Measurements from ENCODE around the gene DSCAML1. TPM values are rescaled to one million over a fixed set of nuclear protein-coding genes. Genes with fewer than 3 reads are reported as not detected.

The DSCAML1 gene
- total and polyA plus RNA-seq, 12 donors, result 0.16 to 1.5 (median 0.57) TPM

DNA sequence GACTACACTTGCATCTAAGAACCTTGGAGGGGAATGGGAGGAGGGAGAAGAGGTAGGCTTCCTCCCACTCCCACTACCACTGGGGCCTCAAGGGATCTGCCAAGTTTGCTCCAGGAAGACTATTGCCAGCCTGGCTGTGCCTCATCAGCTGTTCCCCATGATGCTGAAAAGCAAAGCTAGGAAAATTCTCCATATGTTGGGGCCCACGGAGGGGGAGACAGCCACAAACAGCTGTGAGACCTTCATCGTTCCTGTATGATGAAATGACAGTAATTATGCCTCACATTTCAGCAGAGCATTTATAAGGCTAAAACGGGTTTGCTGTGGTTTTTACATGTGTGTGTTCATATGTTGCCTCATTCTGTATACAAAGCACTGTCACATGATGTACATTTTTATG lies 6.7 kb downstream of the DSCAML1 start:
- 74 to 79% methylated on average over 3 of the region's 3 CpGs for WGBS, 2 donors
- intact Hi-C loops (cut with DNase I), result no loop called here
- Histone ChIP-seq H3K4me1 (peaks cover 0 to 3% (median 0%) of the 10 kb centered on the region in 9 donors), H3K9me3 (no peaks in the 10 kb centered on the region), H3K27ac (no peak overlapping the region), H3K4me3 (no peak overlapping the region), H3K27me3 (peaks cover 4 to 35% (median 24%) of the 10 kb centered on the region in 7 donors), H3K36me3 (no peaks in the 10 kb centered on the region)
- DNase-seq, result no peak
- no peak for ATAC-seq
- TF ChIP-seq, protein P1, sequence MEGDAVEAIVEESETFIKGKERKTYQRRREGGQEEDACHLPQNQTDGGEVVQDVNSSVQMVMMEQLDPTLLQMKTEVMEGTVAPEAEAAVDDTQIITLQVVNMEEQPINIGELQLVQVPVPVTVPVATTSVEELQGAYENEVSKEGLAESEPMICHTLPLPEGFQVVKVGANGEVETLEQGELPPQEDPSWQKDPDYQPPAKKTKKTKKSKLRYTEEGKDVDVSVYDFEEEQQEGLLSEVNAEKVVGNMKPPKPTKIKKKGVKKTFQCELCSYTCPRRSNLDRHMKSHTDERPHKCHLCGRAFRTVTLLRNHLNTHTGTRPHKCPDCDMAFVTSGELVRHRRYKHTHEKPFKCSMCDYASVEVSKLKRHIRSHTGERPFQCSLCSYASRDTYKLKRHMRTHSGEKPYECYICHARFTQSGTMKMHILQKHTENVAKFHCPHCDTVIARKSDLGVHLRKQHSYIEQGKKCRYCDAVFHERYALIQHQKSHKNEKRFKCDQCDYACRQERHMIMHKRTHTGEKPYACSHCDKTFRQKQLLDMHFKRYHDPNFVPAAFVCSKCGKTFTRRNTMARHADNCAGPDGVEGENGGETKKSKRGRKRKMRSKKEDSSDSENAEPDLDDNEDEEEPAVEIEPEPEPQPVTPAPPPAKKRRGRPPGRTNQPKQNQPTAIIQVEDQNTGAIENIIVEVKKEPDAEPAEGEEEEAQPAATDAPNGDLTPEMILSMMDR (IDR thresholded peaks at IDR 0.05), result no peak

DNA sequence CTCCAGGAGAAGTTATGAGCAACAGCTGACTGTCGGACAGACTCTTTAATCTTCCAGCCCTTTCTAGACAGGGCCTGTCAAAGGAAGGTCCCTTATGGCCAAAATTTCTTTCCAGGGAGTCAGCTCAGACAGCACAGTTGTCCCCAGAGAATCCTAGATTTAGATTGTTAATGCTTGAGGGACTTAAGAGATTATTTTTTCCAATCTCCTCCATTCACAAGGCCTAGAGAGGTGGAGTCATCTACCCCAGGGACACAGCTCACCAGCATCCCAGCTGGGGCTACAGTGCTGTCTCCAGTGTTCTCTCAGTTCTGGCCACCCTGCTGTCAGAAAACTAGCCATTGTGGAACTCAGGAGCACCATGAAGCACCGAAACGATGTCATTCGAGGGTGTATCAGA lies 7.8 kb downstream of the DSCAML1 start:
- peak in 1 of 8 donors; percentile 19 for ATAC-seq
- Histone ChIP-seq H3K36me3 (no peaks in the 10 kb centered on the region), H3K9me3 (no peaks in the 10 kb centered on the region), H3K4me1 (no peaks in the 10 kb centered on the region), H3K27me3 (peaks cover 0 to 30% (median 16%) of the 10 kb centered on the region in 7 donors), H3K4me3 (no peak overlapping the region), H3K27ac (no peak overlapping the region)
- 80 to 90% methylated on average over 4 of the region's 4 CpGs for WGBS, 2 donors
- intact Hi-C loops (cut with DNase I), result no loop called here
- DNase-seq, result no peak
- TF ChIP-seq, protein P1 (IDR thresholded peaks at IDR 0.05), result no peak

DNA sequence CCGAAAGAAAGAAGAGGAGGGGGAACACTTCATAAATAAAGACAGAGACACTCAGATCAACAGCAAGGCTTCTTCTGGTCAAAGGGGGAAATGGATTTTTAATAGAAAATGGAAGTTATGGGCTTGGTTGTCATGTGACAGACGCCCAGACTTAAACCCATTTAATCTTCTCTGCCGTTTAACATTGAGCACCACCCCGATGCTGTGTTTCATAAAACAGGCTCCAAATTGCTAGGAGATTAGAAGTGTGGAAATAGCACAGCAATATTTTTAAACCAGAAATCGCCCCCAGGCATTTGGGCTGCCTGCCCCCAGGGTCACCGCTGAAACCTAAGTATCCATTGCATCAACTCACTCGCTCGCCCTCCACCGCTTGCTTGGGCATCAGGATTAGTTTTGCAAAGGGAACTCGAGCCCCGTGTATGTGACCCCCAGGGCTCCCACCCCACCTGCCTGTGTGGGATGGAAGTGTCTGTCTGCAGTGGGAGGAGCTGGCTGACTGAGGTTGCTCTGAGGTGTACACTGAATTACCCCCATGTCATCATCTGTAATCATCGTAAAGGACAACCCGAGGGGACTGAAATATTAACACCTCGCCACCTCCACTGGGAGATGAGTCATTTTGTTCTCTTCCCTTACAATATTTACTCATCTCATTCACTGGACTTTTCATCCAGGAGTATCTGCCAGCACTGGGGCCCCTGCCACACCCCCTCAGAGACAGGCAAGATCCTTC lies 10.7 kb downstream of the DSCAML1 start:
- Histone ChIP-seq H3K4me3 (no peak overlapping the region), H3K9me3 (no peaks in the 10 kb centered on the region), H3K27me3 (peaks cover 0 to 14% (median 3%) of the 10 kb centered on the region in 7 donors), H3K27ac (no peak overlapping the region), H3K4me1 (peaks cover 0 to 4% (median 0%) of the 10 kb centered on the region in 9 donors), H3K36me3 (no peaks in the 10 kb centered on the region)
- no peak for ATAC-seq
- WGBS, 2 donors, result 64 to 65% methylated on average over 14 of the region's 14 CpGs
- DNase-seq, result no peak
- TF ChIP-seq, protein P1 (IDR thresholded peaks at IDR 0.05), result no peak
- intact Hi-C loops (cut with DNase I), result no loop called here

DNA sequence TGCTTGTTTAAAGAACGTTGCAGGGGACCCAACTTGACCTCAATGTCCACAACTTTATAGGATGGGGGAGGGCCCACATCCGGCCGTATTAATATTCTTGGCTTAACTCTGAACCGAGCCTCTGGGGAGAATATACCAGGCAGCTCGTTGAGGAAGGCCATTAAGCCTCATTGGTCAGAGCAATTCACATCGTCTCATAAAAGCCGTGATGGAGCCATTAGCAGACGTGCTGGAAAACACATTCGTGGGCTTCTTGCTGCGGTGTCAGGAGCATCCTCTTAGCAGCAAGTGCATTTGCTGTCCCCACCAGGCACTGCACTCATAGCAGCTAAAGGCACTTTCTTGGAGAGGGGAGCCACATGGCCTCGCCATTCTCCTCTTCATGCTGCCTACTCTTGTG lies 14.9 kb downstream of the DSCAML1 start:
- Histone ChIP-seq H3K4me3 (no peak overlapping the region), H3K27ac (no peak overlapping the region), H3K9me3 (no peaks in the 10 kb centered on the region), H3K4me1 (peaks cover 0 to 4% (median 0%) of the 10 kb centered on the region in 9 donors), H3K36me3 (peaks cover 0 to 26% (median 0%) of the 10 kb centered on the region in 9 donors), H3K27me3 (peaks cover 0 to 14% (median 7%) of the 10 kb centered on the region in 7 donors)
- intact Hi-C loops (cut with DNase I), result no loop called here
- TF ChIP-seq, protein P1 (IDR thresholded peaks at IDR 0.05), result no peak
- 60 to 70% methylated on average over 11 of the region's 11 CpGs for WGBS, 2 donors
- DNase-seq (no peak), ATAC-seq (peak in 1 of 8 donors; percentile 27)

All from heart right ventricle (tissue), 16 donors.